ENCODE data around the gene TOM1L2. TPM values are rescaled to one million over a fixed set of nuclear protein-coding genes. Genes with fewer than 3 reads are reported as not detected.

TOM1L2 gene
- 30.4 and 44.7 TPM in 2 replicates for total RNA-seq

DNA sequence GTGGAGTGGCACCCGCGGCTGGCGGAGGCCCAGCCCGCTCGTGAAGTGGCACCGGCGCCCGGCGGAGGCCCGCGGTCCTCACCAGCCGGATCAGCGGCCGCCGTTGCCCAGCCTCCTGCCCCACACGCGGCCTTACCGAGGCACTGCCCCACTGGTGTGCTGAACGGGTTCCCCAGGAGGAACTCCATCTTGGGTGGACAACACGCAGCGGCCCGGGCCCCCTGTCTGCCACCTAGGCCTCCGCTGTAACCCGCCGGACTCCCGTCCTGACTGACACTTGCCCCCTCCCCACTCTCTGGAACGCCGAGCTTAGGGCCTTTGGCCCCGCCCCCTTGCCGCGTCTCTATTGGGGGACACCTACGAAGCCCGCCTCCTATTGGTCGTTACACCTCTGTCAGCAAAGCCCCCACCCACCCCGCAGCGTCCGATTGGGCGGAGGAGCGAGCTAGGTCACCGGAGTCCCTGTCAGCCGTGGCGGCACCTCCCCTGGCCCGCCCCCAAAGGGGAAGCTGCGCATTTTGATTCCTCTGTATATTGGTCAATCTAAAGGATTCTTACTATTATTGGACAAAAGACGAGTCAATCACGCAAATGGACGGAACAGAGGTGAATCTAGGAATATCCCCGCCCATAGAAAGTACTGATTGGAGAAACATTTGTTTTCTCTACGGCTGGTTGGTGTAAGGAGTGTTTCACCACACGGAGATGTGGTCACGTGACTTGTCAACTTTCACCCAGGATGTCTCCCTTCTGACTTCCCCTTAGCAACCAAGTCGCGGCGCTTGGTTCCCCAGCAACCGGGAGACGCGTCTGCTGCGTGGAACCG, at the start of gene TOM1L2, which contains the start of gene DRC3:
TOM1L2 (minus strand) TSS at position 275 of the 826 bp plus-strand sequence; CDS start at position 188, 87 bp downstream.
DRC3 (plus strand) TSS at position 737 of the 826 bp plus-strand sequence. CDS start 4,737 bp downstream, outside the sequence.

DNA sequence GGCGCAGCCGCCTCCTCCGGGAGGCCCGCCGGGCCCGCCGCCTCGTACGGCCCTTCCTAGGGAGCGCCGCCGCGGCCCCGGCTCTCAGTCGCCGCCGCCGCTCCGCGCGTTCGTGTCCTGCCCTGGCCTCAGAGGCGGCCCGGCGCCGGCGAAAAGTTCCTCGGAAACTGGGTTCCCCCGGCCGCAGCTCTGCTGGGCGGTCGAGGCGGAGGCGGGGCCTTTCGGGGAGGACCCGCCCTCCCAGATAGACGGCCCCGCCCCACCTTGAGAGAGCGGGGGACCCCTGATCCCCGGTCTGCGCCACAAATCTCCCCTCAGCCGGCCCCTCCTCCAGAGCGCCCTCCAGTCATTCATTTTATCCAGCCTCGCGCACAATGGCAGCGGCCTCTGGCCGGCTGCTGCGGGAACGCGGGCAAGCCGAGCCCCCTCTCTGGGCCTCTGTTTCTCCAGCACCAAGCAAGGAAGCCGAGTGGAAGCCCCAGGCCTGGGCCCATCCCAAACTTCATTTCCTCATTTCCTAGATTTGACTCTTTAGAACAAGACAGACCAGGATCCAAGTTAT, 135.3 kb downstream of the TOM1L2 start, which contains the start of gene SREBF1:
SREBF1 (minus strand) TSS at position 169 of the 562 bp plus-strand sequence. CDS start 169 bp downstream, outside the sequence.

Other genes with a start within 250 kb of the TOM1L2 start
- 150 and 241 TPM in 2 replicates for gene SREBF1, start 135.4 kb downstream of the TOM1L2 start, total RNA-seq
- gene DRC3, start 462 bp upstream of the TOM1L2 start, total RNA-seq: 0.83 and 1.2 TPM in 2 replicates
- 15.1 and 18.0 TPM in 2 replicates for gene ATPAF2, start 66.8 kb upstream of the TOM1L2 start, total RNA-seq
- 7.1 and 12.6 TPM in 2 replicates for gene GID4, start 67.0 kb upstream of the TOM1L2 start, total RNA-seq
- 43.3 and 47.6 TPM in 2 replicates for gene DRG2, start 115.5 kb upstream of the TOM1L2 start, total RNA-seq
- 2.2 and 3.6 TPM in 2 replicates for gene MYO15A, start 136.4 kb upstream of the TOM1L2 start, total RNA-seq
- gene ALKBH5, start 211.4 kb upstream of the TOM1L2 start, total RNA-seq: 95.6 and 148 TPM in 2 replicates